ENCODE measurements around the gene KIF23.

KIF23 gene

DNA sequence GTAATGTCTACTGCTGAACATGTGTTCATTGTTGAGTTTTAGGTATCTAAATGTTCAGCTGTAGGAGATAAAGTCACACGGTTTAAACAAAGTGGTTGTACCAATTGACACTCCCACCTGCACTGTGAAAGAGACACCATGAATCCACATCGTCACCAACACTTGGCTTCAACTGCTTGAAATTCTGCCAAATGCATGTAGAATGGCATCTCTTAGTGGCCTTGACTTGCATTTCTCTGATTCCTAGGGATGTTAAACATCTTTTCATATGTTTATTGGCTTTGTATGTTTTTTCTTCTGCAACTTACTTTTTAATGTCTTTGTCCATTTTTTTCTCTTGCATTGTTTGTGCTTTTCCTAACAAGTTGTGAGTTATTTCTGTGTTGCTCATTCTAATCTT lies 81.9 kb downstream of the KIF23 start:
- no peak overlapping the region for H3K4me3 ChIP-seq (ENCODE audit: low read depth, low read length)
- no peak for DNase-seq (ENCODE audit: low read depth)
- TF ChIP-seq, protein P1, sequence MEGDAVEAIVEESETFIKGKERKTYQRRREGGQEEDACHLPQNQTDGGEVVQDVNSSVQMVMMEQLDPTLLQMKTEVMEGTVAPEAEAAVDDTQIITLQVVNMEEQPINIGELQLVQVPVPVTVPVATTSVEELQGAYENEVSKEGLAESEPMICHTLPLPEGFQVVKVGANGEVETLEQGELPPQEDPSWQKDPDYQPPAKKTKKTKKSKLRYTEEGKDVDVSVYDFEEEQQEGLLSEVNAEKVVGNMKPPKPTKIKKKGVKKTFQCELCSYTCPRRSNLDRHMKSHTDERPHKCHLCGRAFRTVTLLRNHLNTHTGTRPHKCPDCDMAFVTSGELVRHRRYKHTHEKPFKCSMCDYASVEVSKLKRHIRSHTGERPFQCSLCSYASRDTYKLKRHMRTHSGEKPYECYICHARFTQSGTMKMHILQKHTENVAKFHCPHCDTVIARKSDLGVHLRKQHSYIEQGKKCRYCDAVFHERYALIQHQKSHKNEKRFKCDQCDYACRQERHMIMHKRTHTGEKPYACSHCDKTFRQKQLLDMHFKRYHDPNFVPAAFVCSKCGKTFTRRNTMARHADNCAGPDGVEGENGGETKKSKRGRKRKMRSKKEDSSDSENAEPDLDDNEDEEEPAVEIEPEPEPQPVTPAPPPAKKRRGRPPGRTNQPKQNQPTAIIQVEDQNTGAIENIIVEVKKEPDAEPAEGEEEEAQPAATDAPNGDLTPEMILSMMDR (IDR thresholded peaks at IDR 0.05; ENCODE audit: control insufficient read depth, extremely low read depth, insufficient read depth), result no peak

DNA sequence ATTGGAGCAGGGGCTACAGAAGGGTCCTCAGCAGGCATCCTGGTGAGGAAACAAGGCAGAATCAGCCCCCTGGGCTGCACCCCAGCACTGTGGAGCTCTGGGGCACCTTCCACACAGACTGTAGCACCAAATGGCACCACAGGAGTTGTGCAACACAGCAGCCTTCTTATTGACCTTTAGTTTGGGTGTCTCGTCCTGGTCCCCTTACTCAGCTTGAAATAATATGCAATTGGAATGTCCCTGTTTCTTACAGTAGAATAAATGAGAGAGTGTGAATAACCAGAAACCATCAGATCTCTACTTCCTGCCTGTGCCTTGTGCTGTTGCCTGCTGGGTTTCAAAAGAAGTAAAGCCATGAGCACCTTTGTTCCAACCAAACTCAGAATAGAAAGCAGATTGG lies 82.9 kb downstream of the KIF23 start:
- no peak for DNase-seq (ENCODE audit: low read depth)
- TF ChIP-seq, protein P1 (IDR thresholded peaks at IDR 0.05; ENCODE audit: control insufficient read depth, extremely low read depth, insufficient read depth), result no peak
- H3K4me3 ChIP-seq (ENCODE audit: low read depth, low read length), result no peak overlapping the region

DNA sequence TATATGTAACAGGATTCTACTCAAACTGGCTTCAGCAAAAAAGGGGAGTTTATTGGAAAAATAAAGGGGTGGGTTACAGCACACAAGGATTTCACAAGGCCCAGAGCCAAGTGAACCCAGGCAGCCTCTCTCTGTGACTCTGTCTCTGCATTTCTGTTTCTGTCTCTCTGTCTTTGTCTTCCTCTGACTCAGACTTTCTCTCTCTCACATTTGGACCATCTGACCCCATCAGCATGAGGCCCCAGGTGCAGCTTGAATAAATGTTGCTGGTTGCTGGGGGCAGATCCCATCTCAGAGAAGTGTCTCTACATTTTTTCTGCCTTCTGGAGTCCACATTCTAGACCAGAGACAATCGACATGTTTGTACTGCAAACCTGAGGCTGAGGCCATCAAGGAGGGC lies 83.5 kb downstream of the KIF23 start:
- TF ChIP-seq, protein P1 (IDR thresholded peaks at IDR 0.05; ENCODE audit: control insufficient read depth, extremely low read depth, insufficient read depth), result no peak
- DNase-seq (ENCODE audit: low read depth), result no peak
- H3K4me3 ChIP-seq (ENCODE audit: low read depth, low read length), result no peak overlapping the region

All from LNCaP clone FGC (cell line).